ENCODE data around the gene GRK2. TPM values are rescaled to one million over a fixed set of nuclear protein-coding genes. Genes with fewer than 3 reads are reported as not detected.

The GRK2 gene
- total RNA-seq, 1 experiment from 2014 or later: 56.3 TPM

GRCh38 chr11:67322049-67322448, 55.8 kb downstream of the GRK2 start:
- no peak for DNase-seq
- H2BK20ac ChIP-seq (ENCODE audit: low read depth, low read length, poor library complexity, severe bottlenecking): no peak overlapping the region

More at GRCh38 chr11:67322049-67322448, 55.8 kb downstream of the GRK2 start:
- Histone ChIP-seq H3K4ac (ENCODE audit: low read depth, low read length) (no peak overlapping the region), H2BK5ac (ENCODE audit: insufficient read length, low read length) (no peak overlapping the region), H3K56ac (ENCODE audit: insufficient read length, low read depth, low read length) (no peak overlapping the region), H3K4me1 (ENCODE audit: insufficient read depth, low read length) (no peaks in the 10 kb centered on the region), H2AK5ac (ENCODE audit: insufficient read length, low read length) (no peak overlapping the region), H4K20me1 (ENCODE audit: control insufficient read depth, insufficient read depth, insufficient read length) (peaks cover 3% of the 10 kb centered on the region), H3K18ac (ENCODE audit: insufficient read length, low read depth, low read length) (no peak overlapping the region), H3K79me2 (ENCODE audit: insufficient read depth, low read length) (no peaks in the 10 kb centered on the region), H3K23ac (ENCODE audit: insufficient read length, low read depth, low read length) (no peak overlapping the region), H3T11ph (ENCODE audit: low read length) (no peak overlapping the region), H3K79me1 (ENCODE audit: insufficient read depth, low read depth, low read length, poor library complexity, severe bottlenecking) (no peaks in the 10 kb centered on the region), H3K9me3 (ENCODE audit: control insufficient read depth, low read depth, low read length) (no peaks in the 10 kb centered on the region), H3K27ac (ENCODE audit: insufficient read length, low read depth, low read length) (no peak overlapping the region), H3K14ac (ENCODE audit: insufficient read depth, low read length) (no peak overlapping the region; the same call in 1 of the 2 replicates), H2BK120ac (ENCODE audit: low read depth, low read length, poor library complexity, severe bottlenecking) (no peak overlapping the region), H2BK12ac (ENCODE audit: insufficient read length, low read depth, low read length) (no peak overlapping the region), H4K8ac (replicated peaks; ENCODE audit: insufficient read length, low read depth, low read length) (no peak overlapping the region), H3K4me2 (ENCODE audit: insufficient read depth, insufficient read length, low read length) (no peak overlapping the region), H3K27me3 (ENCODE audit: insufficient read depth, low read length) (peaks cover 11% of the 10 kb centered on the region), H4K91ac (ENCODE audit: insufficient read length, low read depth, low read length) (no peak overlapping the region), H2BK15ac (ENCODE audit: low read depth, low read length) (no peak overlapping the region), H2AFZ (ENCODE audit: low read length) (no peak overlapping the region), H3K9ac (ENCODE audit: extremely low read depth, insufficient read length, low read length) (no peak overlapping the region), H4K5ac (ENCODE audit: insufficient read length, low read depth, low read length) (no peak overlapping the region), H3K23me2 (ENCODE audit: insufficient read length, low read depth, low read length, poor library complexity, severe bottlenecking) (peaks cover 11% of the 10 kb centered on the region)
- Mint-ChIP-seq H3K4me3 (no peak overlapping the region), H3K9me3 (no peaks in the 10 kb centered on the region; a peak in 1 of 5 replicates), H3K36me3 (ENCODE audit: insufficient read depth in 1 of 3, low read depth in 3 of 3) (no peaks in the 10 kb centered on the region), H3K27ac (no peak overlapping the region), H3K4me1 (peaks cover 4 to 6% of the 10 kb centered on the region in 2 experiments), H3K27me3 (ENCODE audit: low read depth) (peaks cover 33% of the 10 kb centered on the region)
- WGBS (ENCODE audit: extremely low coverage, insufficient read length, low lambda C conversion rate): no CpG with 5 or more reads among the region's 3 CpGs
- no peak for TF ChIP-seq CTCF (conservative IDR thresholded peaks at IDR 0.05)

Measured in H9 (cell line).